Uterus (tissue), 4 donors: ENCODE measurements around the gene LEF1. TPM values are rescaled to one million over a fixed set of nuclear protein-coding genes. Genes with fewer than 3 reads are reported as not detected.

Source experiments
- DNase-seq, 2 donors: peaks; one replicate each; pipeline ENCODE4 v3.0.0-alpha.2; 2019 to 2020
- H3K27ac ChIP-seq, 2 donors: fragments of 200-600 bp; sonication (generic); 1 replicate in 1 of 2; 2 replicates in 1 of 2; pipeline ENCODE4 v1.5.1; 2016 to 2018
- H3K27me3 ChIP-seq, 2 donors: fragments of 200-600 bp; sonication (generic); one replicate each; pipeline ENCODE4 v1.5.1; 2018 to 2019; ENCODE audit warnings: control low read depth in 1 of 2
- H3K36me3 ChIP-seq, 2 donors: fragments of 200-600 bp; sonication (generic); one replicate each; pipeline ENCODE4 v1.5.1; 2019; ENCODE audit warnings: control low read depth in 1 of 2
- H3K4me1 ChIP-seq, 2 donors: fragments of 200-600 bp; sonication (generic); one replicate each; pipeline ENCODE4 v1.5.1; 2018 to 2019; ENCODE audit warnings: control low read depth in 1 of 2
- H3K4me3 ChIP-seq, 2 donors: fragments of 200-600 bp; sonication (generic); 1 replicate in 1 of 2; 2 replicates in 1 of 2; pipeline ENCODE4 v1.5.1; 2018 to 2019; ENCODE audit warnings: mild to moderate bottlenecking in 1 of 2
- H3K9me3 ChIP-seq, 2 donors: fragments of 200-600 bp; sonication (generic); one replicate each; pipeline ENCODE4 v1.5.1; 2019; ENCODE audit warnings: control low read depth in 1 of 2
- CTCF ChIP-seq, 4 experiments: fragments of 200-600 bp in 2 of 4; fragments of 450-650 bp in 2 of 4; sonication (generic) in 2 of 4; IDR thresholded peaks; one replicate each; pipeline ENCODE4 v1.5.1; 2016 to 2019; ENCODE audit warnings: antibody characterized with exemption in 4 of 4, mild to moderate bottlenecking in 2 of 4, moderate library complexity in 1 of 4
- POLR2A ChIP-seq, 2 donors: fragments of 450-650 bp; IDR thresholded peaks; one replicate each; pipeline ENCODE4 v1.6.1; 2016; ENCODE audit warnings: antibody characterized with exemption in 2 of 2, mild to moderate bottlenecking in 1 of 2, moderate library complexity in 1 of 2
- intact Hi-C: fragments of 100-400 bp; cut with DNase I; formaldehyde crosslinking; loops from one replicate; pipeline ENCODE4 v1.15.1; 2023; ENCODE audit warnings: low total_unique reads
- total RNA-seq, 4 donors: library from RNA; depleted of rRNA in 3 of 4; stranded (reverse); fragments of >200 nt in 3 of 4; gene quantifications; one replicate each; pipeline versions ENCODE4 v1.1.0 to v1.2.4, GENCODE V29; 2014 to 2023
- donor health status: DM: yes; HTN: yes; CAD: no.

LEF1 gene
- total RNA-seq, 4 donors from 2014 or later: 27.4 to 49.7 (median 43.7) TPM

- no peaks in the 10 kb centered on the region for H3K9me3 ChIP-seq
- no peaks in the 10 kb centered on the region for H3K4me1 ChIP-seq
- H3K27me3 ChIP-seq: no peaks in the 10 kb centered on the region
- no peak for TF ChIP-seq POLR2A (IDR thresholded peaks at IDR 0.05)
- no peak for TF ChIP-seq CTCF (IDR thresholded peaks at IDR 0.05)
- no peak overlapping the region for H3K27ac ChIP-seq
- intact Hi-C loops: no loop called here
- DNase-seq: no peak
- H3K4me3 ChIP-seq: no peak overlapping the region
- H3K36me3 ChIP-seq: no peaks in the 10 kb centered on the region
Observed at GRCh38 chr4:108210989-108211835, 42.5 kb upstream of the LEF1 start.

- H3K9me3 ChIP-seq: no peaks in the 10 kb centered on the region
Observed at GRCh38 chr4:108209489-108209888, 40.8 kb upstream of the LEF1 start.

GRCh38 chr4:108205859-108206258, 37.1 kb upstream of the LEF1 start:
- no peaks in the 10 kb centered on the region for H3K36me3 ChIP-seq
- intact Hi-C loops: no loop called here
- TF ChIP-seq CTCF (IDR thresholded peaks at IDR 0.05) (no peak), POLR2A (IDR thresholded peaks at IDR 0.05) (no peak)
- no peaks in the 10 kb centered on the region for H3K27me3 ChIP-seq
- DNase-seq: no peak
- H3K4me1 ChIP-seq: no peaks in the 10 kb centered on the region
- H3K27ac ChIP-seq: no peak overlapping the region
- no peak overlapping the region for H3K4me3 ChIP-seq
- no peaks in the 10 kb centered on the region for H3K9me3 ChIP-seq

More at GRCh38 chr4:108209489-108209888, 40.8 kb upstream of the LEF1 start:
- intact Hi-C loops: no loop called here
- Histone ChIP-seq H3K4me1 (no peaks in the 10 kb centered on the region), H3K4me3 (no peak overlapping the region), H3K27ac (no peak overlapping the region), H3K36me3 (no peaks in the 10 kb centered on the region), H3K27me3 (no peaks in the 10 kb centered on the region)
- DNase-seq: no peak
- TF ChIP-seq POLR2A (IDR thresholded peaks at IDR 0.05) (no peak), CTCF (IDR thresholded peaks at IDR 0.05) (no peak)

- Histone ChIP-seq H3K36me3 (no peaks in the 10 kb centered on the region), H3K27me3 (no peaks in the 10 kb centered on the region), H3K4me3 (no peak overlapping the region), H3K27ac (no peak overlapping the region), H3K9me3 (no peaks in the 10 kb centered on the region), H3K4me1 (no peaks in the 10 kb centered on the region)
- intact Hi-C loops: no loop called here
- TF ChIP-seq POLR2A (IDR thresholded peaks at IDR 0.05): no peak
- no peak for TF ChIP-seq CTCF (IDR thresholded peaks at IDR 0.05)
- DNase-seq: no peak
Observed at GRCh38 chr4:108204518-108204917, 35.8 kb upstream of the LEF1 start.

- TF ChIP-seq CTCF (IDR thresholded peaks at IDR 0.05) (no peak), POLR2A (IDR thresholded peaks at IDR 0.05) (no peak)
- Histone ChIP-seq H3K4me1 (no peaks in the 10 kb centered on the region), H3K27me3 (no peaks in the 10 kb centered on the region), H3K4me3 (no peak overlapping the region), H3K27ac (no peak overlapping the region), H3K9me3 (no peaks in the 10 kb centered on the region), H3K36me3 (no peaks in the 10 kb centered on the region)
- no peak for DNase-seq
- intact Hi-C loops: no loop called here
Observed at GRCh38 chr4:108203377-108203776, 34.6 kb upstream of the LEF1 start.
